Coronary artery (tissue), 2 donors: ENCODE data around the gene CACNA1C.

Source experiments
- DNase-seq: peaks from one replicate; pipeline ENCODE4 v3.0.0-alpha.2; 2017; ENCODE audit warnings: low spot score
- H3K27ac ChIP-seq, 2 donors: fragments of 200-600 bp; sonication (generic); one replicate each; pipeline ENCODE4 v1.5.1; 2016 to 2019
- H3K4me3 ChIP-seq: fragments of 200-600 bp; sonication (generic); 2 replicates; pipeline ENCODE4 v1.5.1; 2016; ENCODE audit warnings: mild to moderate bottlenecking, moderate library complexity
- TF ChIP-seq, protein P1 (sequence below): fragments of 200-600 bp; sonication (generic); IDR thresholded peaks from one replicate; pipeline ENCODE4 v1.5.1; 2019; ENCODE audit warnings: antibody characterized with exemption

Gene CACNA1C

DNA sequence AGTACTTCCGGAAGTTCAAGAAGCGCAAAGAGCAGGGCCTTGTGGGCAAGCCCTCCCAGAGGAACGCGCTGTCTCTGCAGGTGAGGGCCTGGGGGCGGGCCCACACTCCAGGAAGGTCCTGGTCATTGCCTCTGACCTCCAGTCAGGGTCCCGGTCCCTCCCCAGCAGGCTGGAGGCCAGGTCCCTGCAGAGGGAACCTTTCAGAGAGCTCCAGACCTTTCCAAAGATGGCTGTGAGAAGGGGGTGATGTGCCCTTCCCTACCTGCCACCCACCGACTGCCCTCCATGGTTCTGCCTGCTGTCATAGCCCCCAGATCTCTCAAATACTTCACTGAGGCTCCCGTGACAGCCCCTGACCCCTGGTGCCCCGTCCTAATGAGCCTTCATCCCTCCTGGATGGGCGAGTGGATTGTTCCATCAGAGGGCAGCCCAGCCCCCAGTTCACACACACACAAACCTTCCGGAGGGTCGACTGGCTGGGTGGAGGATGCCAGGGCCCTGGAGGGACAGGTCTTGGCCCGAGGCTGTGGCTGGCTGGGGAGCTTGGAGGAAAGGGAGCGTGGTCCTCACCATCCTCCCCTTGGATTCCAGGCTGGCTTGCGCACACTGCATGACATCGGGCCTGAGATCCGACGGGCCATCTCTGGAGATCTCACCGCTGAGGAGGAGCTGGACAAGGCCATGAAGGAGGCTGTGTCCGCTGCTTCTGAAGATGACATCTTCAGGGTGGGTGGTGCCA, 624.5 kb downstream of the CACNA1C start:
- Histone ChIP-seq H3K4me3 (no peak overlapping the region), H3K27ac (no peak overlapping the region)
- TF ChIP-seq, protein P1, sequence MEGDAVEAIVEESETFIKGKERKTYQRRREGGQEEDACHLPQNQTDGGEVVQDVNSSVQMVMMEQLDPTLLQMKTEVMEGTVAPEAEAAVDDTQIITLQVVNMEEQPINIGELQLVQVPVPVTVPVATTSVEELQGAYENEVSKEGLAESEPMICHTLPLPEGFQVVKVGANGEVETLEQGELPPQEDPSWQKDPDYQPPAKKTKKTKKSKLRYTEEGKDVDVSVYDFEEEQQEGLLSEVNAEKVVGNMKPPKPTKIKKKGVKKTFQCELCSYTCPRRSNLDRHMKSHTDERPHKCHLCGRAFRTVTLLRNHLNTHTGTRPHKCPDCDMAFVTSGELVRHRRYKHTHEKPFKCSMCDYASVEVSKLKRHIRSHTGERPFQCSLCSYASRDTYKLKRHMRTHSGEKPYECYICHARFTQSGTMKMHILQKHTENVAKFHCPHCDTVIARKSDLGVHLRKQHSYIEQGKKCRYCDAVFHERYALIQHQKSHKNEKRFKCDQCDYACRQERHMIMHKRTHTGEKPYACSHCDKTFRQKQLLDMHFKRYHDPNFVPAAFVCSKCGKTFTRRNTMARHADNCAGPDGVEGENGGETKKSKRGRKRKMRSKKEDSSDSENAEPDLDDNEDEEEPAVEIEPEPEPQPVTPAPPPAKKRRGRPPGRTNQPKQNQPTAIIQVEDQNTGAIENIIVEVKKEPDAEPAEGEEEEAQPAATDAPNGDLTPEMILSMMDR = no peak
- DNase-seq = peak; percentile 69

DNA sequence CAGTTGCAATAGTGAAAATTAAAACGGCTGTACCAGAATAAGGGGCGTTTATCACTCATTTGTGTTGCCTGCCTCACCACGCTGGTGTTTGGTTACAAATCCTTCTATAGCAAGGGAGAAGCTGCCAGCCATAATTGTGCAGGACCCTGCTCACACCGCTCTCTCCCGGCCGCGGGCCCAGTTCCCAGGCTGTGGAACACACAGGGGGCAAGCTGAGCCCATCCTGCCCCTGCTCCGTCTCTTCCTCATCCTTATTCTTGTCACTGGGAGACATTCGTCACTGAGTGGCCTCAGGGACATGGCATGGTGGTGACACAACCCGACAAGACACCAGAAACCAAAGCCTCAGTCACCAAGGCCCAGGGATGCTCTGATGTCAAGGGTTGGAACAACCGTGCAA, 625.6 kb downstream of the CACNA1C start:
- Histone ChIP-seq H3K27ac (no peak overlapping the region), H3K4me3 (no peak overlapping the region)
- DNase-seq = peak; percentile 68
- TF ChIP-seq, protein P1 = no peak

- DNase-seq = peak; percentile 66
Measured at GRCh38 chr12:2679068-2679815, 626.5 kb downstream of the CACNA1C start.

GRCh38 chr12:2679816-2680675, 627.3 kb downstream of the CACNA1C start:
- DNase-seq = peak; percentile 70
- TF ChIP-seq, protein P1 = no peak
- Histone ChIP-seq H3K4me3 (no peak overlapping the region), H3K27ac (no peak overlapping the region)

More at GRCh38 chr12:2679068-2679815, 626.5 kb downstream of the CACNA1C start:
- H3K4me3 ChIP-seq = no peak overlapping the region
- no peak overlapping the region for H3K27ac ChIP-seq
- TF ChIP-seq, protein P1 = no peak

GRCh38 chr12:2680676-2681039, 627.9 kb downstream of the CACNA1C start:
- TF ChIP-seq, protein P1 = no peak
- Histone ChIP-seq H3K4me3 (no peak overlapping the region), H3K27ac (no peak overlapping the region)
- no peak for DNase-seq

- Histone ChIP-seq H3K27ac (no peak overlapping the region), H3K4me3 (no peak overlapping the region)
- peak; percentile 62 for DNase-seq
- TF ChIP-seq, protein P1 = no peak
Measured at GRCh38 chr12:2681450-2682205, 628.8 kb downstream of the CACNA1C start.
